PC-3 (cell line): Measurements from ENCODE around the gene SCO2.

ENCODE experiments used
- EZH2 ChIP-seq: fragments of 300-600 bp; sonication (generic); IDR thresholded peaks from one replicate; pipeline ENCODE4 v1.6.1; 2017; ENCODE audit warnings: antibody characterized with exemption, mild to moderate bottlenecking, low read length; ENCODE audit not compliant: unreplicated experiment
- TF ChIP-seq, protein P1 (sequence below): fragments of 300-600 bp; sonication (generic); conservative IDR thresholded peaks from 2 replicates; pipeline ENCODE4 v1.5.1; 2017; ENCODE audit warnings: antibody characterized with exemption, low read depth, mild to moderate bottlenecking, low read length

DNA sequence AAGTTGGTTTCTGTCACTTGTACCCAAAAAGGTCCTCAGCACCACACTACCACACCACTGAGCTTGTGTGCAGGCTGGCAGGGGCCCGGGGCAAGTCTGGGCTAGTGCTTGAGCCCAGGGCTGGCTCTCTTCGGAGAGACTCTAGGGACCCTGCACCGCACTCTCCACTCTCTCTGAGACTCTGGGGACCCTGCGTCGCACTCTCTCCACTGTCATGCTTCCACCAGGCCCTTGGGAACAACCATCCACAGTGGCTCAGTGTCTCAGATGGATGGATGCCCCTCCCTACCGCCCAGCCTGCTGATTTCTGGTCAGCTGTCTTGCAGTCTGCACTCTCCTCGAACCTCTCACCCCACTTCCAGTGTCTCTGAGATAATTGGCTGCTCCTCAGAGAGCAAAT lies 48.5 kb downstream of the SCO2 start:
- TF ChIP-seq EZH2 = no peak
- TF ChIP-seq, protein P1, sequence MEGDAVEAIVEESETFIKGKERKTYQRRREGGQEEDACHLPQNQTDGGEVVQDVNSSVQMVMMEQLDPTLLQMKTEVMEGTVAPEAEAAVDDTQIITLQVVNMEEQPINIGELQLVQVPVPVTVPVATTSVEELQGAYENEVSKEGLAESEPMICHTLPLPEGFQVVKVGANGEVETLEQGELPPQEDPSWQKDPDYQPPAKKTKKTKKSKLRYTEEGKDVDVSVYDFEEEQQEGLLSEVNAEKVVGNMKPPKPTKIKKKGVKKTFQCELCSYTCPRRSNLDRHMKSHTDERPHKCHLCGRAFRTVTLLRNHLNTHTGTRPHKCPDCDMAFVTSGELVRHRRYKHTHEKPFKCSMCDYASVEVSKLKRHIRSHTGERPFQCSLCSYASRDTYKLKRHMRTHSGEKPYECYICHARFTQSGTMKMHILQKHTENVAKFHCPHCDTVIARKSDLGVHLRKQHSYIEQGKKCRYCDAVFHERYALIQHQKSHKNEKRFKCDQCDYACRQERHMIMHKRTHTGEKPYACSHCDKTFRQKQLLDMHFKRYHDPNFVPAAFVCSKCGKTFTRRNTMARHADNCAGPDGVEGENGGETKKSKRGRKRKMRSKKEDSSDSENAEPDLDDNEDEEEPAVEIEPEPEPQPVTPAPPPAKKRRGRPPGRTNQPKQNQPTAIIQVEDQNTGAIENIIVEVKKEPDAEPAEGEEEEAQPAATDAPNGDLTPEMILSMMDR = no peak
